Large intestine (tissue), 3 donors: ENCODE measurements around the gene IRF5. TPM values are rescaled to one million over a fixed set of nuclear protein-coding genes. Genes with fewer than 3 reads are reported as not detected.

Experiments used
- DNase-seq, 2 donors: peaks; one replicate each; pipeline versions ENCODE4 v3.0.0 to v3.0.0-alpha.2; 2013
- H3K27ac ChIP-seq: one replicate; pipeline ENCODE4 v1.5.1; 2013; ENCODE audit warnings: low read length
- H3K27me3 ChIP-seq: 2 replicates; pipeline ENCODE4 v1.6.1; 2013; ENCODE audit warnings: low read length; ENCODE audit not compliant: control insufficient read depth, insufficient read depth
- H3K36me3 ChIP-seq: 2 replicates; pipeline ENCODE4 v1.6.1; 2013; ENCODE audit warnings: low read length; ENCODE audit not compliant: control insufficient read depth, insufficient read depth
- H3K4me1 ChIP-seq: one replicate; pipeline ENCODE4 v1.6.1; 2013; ENCODE audit warnings: low read length; ENCODE audit not compliant: control insufficient read depth, insufficient read depth
- H3K4me3 ChIP-seq: one replicate; pipeline ENCODE4 v1.5.1; 2013; ENCODE audit warnings: low read length
- H3K9me3 ChIP-seq: one replicate; pipeline ENCODE4 v1.6.1; 2013; ENCODE audit warnings: mild to moderate bottlenecking, low read depth, low read length, moderate library complexity; ENCODE audit not compliant: control insufficient read depth
- WGBS: methylation state at CpG from one replicate; pipeline ENCODE4 v1.1.5; 2013; ENCODE audit warnings: low lambda C conversion rate; ENCODE audit not compliant: insufficient coverage; 5-methylcytosine and 5-hydroxymethylcytosine counted together
- polyA plus RNA-seq: library from polyadenylated mRNA; unstranded; fragments of 120-200 nt; gene quantifications from one replicate; pipeline ENCODE4 v1.2.1, GENCODE V29; 2013

The IRF5 gene
- polyA plus RNA-seq, 1 donor: 5.5 TPM

DNA sequence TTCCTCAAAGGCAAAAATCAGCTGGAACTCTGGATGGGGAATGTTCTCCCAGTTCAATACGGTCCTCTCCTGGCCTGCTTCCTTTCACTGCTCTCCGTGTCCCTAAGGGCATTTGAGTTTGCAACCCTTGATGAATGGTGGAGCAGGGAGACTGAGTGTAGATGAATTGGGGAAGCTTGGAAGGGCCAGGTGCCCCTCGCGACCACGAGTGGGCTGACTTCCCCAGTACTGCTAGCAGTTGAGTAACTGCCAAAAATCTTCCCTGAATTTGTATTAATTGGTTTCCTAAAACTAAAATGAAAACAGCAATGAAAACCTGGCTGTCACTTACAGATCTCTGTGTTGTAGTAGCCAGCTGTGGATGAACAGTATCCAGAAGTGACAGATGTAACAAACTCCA, 13.6 kb downstream of the IRF5 start:
- WGBS: 80% methylated on average over 1 of the region's 5 CpGs
- no peaks in the 10 kb centered on the region for H3K4me1 ChIP-seq
- no peak for DNase-seq
- H3K4me3 ChIP-seq: no peak overlapping the region
- H3K36me3 ChIP-seq: peaks cover 46% of the 10 kb centered on the region
- no peaks in the 10 kb centered on the region for H3K27me3 ChIP-seq
- H3K27ac ChIP-seq: no peak overlapping the region
- no peaks in the 10 kb centered on the region for H3K9me3 ChIP-seq

DNA sequence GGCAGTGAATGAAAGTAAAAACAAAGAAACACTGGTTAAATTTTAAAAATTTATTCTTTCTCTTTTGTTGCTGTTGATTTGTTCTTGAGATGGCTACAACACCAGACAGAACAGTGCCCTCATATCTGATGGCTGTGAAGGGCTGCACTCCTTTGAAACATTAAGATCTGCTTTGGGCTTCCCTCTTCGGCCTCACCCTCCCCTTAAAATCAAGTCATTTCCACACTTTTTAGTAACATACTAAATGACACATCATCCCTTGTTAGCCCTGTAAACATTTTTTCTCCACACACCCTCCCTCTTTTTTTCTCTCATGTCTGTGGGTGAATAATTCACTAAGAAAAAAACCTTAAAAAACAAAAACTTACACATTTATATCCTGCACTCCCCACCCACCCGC, 16.4 kb downstream of the IRF5 start:
- H3K36me3 ChIP-seq: peaks cover 69% of the 10 kb centered on the region
- no peak overlapping the region for H3K27ac ChIP-seq

DNA sequence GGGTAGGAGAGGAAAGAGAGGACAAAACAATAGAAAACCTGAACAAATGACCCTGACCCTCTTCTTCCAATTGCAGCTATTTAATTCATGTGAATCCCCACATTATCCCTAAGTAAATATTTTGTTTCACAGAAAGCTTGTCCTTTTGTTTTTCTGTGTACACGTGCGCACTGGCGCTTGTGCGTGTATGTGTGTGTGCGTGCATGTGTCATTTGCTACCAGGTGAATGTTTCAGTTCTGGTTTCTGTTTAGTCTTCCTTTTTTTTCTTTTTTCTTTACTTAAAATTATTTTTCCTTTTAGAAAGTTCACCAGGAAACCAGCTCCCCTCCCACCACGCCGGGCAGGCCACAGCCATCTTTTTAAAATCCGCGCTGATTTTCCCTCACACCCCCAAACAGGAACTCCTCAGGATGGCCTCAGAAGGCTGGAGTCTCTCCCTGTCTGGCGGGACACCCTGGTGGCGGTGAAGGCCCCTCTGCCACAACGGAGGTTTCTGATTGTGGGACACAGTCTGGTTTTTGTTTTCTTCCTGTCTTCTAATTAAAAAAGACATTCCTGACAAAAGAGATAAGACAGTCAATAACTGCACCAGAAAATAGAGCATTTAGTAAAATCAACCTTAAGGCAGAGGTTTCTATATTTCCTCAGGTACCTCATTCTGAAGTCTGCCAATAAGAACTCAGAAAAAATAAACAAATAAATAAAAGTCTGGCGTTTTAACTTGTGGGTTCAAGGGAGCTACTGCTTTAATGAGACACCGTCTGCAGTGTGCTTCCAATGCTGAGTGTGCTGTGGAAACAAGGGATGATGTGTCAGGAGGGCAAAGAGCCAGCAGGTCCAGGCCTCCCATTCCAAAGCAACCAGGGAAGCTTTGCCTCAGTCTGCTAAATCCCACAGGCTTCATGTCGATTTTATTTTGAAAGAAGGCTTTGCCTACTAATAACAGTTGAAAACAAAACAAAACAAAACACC, 17.4 kb downstream of the IRF5 start:
- peaks cover 79% of the 10 kb centered on the region for H3K36me3 ChIP-seq
- no peaks in the 10 kb centered on the region for H3K4me1 ChIP-seq
- H3K27me3 ChIP-seq: no peaks in the 10 kb centered on the region
- H3K27ac ChIP-seq: no peak overlapping the region
- no peaks in the 10 kb centered on the region for H3K9me3 ChIP-seq
- no peak overlapping the region for H3K4me3 ChIP-seq
- no peak for DNase-seq
- 62% methylated on average over 10 of the region's 15 CpGs for WGBS

More for the DNA sequence above, 16.4 kb downstream of the IRF5 start:
- Histone ChIP-seq H3K4me1 (no peaks in the 10 kb centered on the region), H3K9me3 (no peaks in the 10 kb centered on the region), H3K27me3 (no peaks in the 10 kb centered on the region), H3K4me3 (no peak overlapping the region)
- no peak for DNase-seq
- WGBS: 86% methylated on average over 1 of the region's 2 CpGs

DNA sequence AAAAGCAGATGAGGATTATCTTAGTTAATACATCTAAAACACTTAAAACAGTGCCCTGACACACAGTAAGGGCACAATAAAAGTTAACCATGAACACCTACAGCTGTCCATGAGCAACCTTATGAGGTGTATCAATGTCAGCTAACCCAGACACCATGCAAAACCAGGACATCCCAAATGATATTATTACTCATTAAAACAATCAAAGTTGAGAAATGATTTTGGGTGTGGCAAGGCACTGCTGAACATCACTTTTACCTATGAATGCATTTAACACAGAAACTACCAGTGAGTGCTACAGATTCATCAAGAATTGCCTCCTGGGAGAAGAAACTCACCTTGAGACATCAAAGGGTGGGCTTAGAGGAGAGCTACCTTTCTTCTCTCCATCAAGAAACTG, 18.3 kb downstream of the IRF5 start:
- Histone ChIP-seq H3K9me3 (no peaks in the 10 kb centered on the region), H3K4me1 (no peaks in the 10 kb centered on the region), H3K36me3 (peaks cover 81% of the 10 kb centered on the region), H3K27ac (no peak overlapping the region), H3K4me3 (no peak overlapping the region), H3K27me3 (no peaks in the 10 kb centered on the region)
- no peak for DNase-seq

DNA sequence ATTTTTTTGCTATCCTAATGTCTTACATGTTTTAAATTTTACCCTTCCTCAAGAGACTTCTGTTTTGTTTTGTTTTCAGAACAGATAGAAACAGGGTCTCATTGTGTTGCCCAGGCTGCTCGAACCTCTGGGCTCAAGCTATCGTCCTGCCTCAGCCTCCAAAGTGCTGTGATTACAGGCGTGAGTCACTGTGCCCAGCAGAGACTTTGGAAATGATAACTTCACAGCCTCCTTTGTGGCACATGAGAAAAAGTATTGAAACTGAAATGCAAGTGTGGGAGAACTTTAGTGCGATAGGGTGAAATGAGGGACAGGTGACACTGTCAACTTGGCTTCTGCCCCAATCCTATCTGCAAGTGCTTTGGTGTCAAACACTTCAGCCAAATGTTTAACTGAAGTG, 21.6 kb downstream of the IRF5 start:
- peaks cover 67% of the 10 kb centered on the region for H3K36me3 ChIP-seq

DNA sequence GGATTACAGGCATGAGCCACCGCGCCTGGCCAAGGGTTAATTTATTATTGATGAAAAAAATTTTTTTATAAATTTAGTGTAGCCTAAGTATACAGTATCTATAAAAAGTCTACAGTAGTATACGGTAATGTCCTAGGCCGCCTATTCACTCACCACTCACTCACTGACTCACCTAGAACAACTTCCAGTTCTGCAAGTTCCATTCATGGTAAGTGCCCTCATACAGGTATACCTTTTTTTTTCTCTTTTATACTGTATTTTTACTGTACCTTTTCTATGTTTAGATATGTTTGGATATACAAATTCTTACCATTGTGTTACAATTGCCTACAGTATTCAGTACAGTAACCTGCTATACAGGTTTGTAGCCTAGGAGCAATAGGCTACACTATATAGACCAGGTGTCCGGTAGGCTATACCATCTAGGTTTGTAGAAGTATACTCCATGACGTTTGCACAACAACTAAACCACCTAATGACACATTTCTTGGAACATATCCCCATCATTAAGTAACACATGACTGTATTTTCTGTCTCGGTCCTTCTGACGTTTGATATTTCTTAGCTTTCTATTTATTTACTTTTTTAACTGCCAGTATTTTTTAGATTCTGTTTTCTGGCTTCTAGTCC, 23.4 kb downstream of the IRF5 start:
- 94% methylated on average over 4 of the region's 8 CpGs for WGBS
- no peak for DNase-seq
- Histone ChIP-seq H3K4me3 (no peak overlapping the region), H3K27me3 (no peaks in the 10 kb centered on the region), H3K36me3 (peaks cover 61% of the 10 kb centered on the region), H3K9me3 (no peaks in the 10 kb centered on the region), H3K27ac (no peak overlapping the region), H3K4me1 (no peaks in the 10 kb centered on the region)

More for the DNA sequence above, 21.6 kb downstream of the IRF5 start:
- no peak for DNase-seq
- no CpG with 5 or more reads among the region's 4 CpGs for WGBS
- no peak overlapping the region for H3K4me3 ChIP-seq
- no peak overlapping the region for H3K27ac ChIP-seq
- no peaks in the 10 kb centered on the region for H3K27me3 ChIP-seq
- H3K4me1 ChIP-seq: no peaks in the 10 kb centered on the region
- H3K9me3 ChIP-seq: no peaks in the 10 kb centered on the region

DNA sequence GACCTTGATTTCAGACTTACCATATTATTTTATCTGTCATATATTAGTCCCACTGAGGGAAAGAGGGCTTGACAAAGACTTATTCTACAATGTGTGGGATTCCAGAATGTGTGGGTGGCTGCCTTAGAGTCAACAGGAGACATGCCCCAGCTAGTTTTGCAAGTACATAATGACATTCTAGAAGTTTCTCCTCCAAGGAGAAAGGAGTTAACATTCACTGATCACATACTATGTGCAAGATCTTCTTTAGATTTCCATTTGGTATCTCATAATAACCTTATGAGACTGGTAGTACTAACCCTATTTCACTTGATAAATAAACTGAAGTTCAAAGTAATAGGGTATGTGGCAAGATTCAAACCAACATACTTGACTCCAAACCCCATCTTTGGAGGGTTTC, 25.2 kb downstream of the IRF5 start:
- no peak overlapping the region for H3K27ac ChIP-seq
- no peaks in the 10 kb centered on the region for H3K27me3 ChIP-seq
- no peak overlapping the region for H3K4me3 ChIP-seq
- no peaks in the 10 kb centered on the region for H3K4me1 ChIP-seq
- H3K36me3 ChIP-seq: peaks cover 59% of the 10 kb centered on the region
- no peaks in the 10 kb centered on the region for H3K9me3 ChIP-seq
- DNase-seq: no peak

DNA sequence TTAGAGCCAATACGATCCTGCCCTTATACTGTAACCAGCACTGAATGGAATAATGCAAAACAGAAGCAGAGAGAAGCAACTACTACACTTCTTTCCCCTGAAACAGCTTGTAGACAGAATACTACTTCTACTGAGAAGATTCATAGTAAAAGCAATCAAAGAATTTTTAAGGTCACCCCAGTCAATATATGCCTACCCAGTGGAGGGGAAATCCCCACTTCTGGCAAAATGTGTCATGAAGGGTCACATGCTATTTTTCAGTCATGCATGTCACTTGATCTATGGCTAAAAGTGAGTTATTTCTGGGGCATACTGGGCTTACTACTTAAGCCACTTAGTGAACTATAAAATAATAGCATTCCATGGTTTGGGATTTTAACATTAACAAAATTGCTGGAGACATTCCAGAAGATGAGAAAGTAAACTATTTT, 25.6 kb downstream of the IRF5 start:
- Histone ChIP-seq H3K27ac (no peak overlapping the region), H3K27me3 (no peaks in the 10 kb centered on the region), H3K4me3 (no peak overlapping the region), H3K9me3 (no peaks in the 10 kb centered on the region), H3K36me3 (peaks cover 59% of the 10 kb centered on the region), H3K4me1 (no peaks in the 10 kb centered on the region)
- DNase-seq: no peak
- WGBS: no CpG with 5 or more reads among the region's 1 CpG

GRCh38 chr7:128968624-128969023, 30.9 kb downstream of the IRF5 start:
- no peak for DNase-seq
- H3K36me3 ChIP-seq: peaks cover 63% of the 10 kb centered on the region
- WGBS: no CpG with 5 or more reads among the region's 1 CpG
- no peaks in the 10 kb centered on the region for H3K4me1 ChIP-seq
- H3K4me3 ChIP-seq: no peak overlapping the region
- no peak overlapping the region for H3K27ac ChIP-seq
- no peaks in the 10 kb centered on the region for H3K9me3 ChIP-seq
- no peaks in the 10 kb centered on the region for H3K27me3 ChIP-seq

DNA sequence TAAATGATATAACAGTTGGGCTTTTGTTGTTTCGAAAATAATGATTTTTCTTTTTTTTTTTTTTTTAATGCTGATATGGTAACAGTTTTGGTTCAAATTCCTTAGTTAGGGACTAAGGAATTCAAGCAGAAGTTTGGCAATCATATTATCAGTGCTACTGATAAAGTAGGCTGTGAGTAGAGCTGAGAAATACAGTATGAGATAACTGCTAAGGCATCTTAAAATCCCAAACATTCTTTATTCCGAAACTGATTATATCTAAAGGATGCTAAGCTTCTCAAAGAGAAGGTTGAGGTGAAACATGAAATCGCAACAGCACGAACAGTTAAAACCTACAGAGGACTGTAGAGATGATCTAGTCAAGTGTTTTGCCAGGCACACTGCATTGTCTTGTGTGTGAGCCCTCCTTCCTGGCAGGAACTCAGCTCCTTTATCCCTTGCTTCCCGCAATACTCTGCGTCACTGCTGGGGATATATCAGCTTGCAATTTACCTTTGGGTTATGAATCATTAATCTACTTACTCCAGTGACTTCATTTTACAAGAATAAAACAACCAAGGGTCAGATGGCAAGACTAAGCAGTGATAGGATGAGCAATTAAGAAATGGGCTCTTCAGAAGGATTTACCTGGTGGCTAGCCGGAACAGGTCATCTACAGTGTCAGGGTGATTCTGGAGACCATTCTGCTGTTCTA, 36.7 kb downstream of the IRF5 start:
- H3K4me3 ChIP-seq: no peak overlapping the region
- no peaks in the 10 kb centered on the region for H3K4me1 ChIP-seq
- DNase-seq: no peak
- no peak overlapping the region for H3K27ac ChIP-seq
- H3K9me3 ChIP-seq: no peaks in the 10 kb centered on the region
- peaks cover 74% of the 10 kb centered on the region for H3K36me3 ChIP-seq
- no peaks in the 10 kb centered on the region for H3K27me3 ChIP-seq
- 93% methylated on average over 4 of the region's 7 CpGs for WGBS
